Keratinocyte (primary cell): ENCODE measurements around the gene CALML6. TPM values are rescaled to one million over a fixed set of nuclear protein-coding genes. Genes with fewer than 3 reads are reported as not detected.

ENCODE experiments used
- DNase-seq: peaks from one replicate; pipeline ENCODE4 v3.0.0-alpha.2; 2011; ENCODE audit warnings: low read depth, missing footprints, low spot score
- FAIRE-seq: peaks from 2 replicates; lab custom pipeline; 2011; peaks lifted over from hg19 to GRCh38; lab: Jason Lieb, UNC
- H2AFZ ChIP-seq: 2 replicates; pipeline ENCODE4 v1.6.0; 2012; ENCODE audit warnings: low read length, control low read depth, inconsistent platforms; ENCODE audit not compliant: control insufficient read depth
- H3K27ac ChIP-seq: 2 replicates; pipeline ENCODE4 v1.5.1; 2011; ENCODE audit warnings: low read length; ENCODE audit not compliant: control insufficient read depth, insufficient read depth
- H3K27me3 ChIP-seq: 3 replicates; pipeline ENCODE4 v1.6.0; 2011; ENCODE audit warnings: low read length; ENCODE audit not compliant: control insufficient read depth, insufficient read depth; ENCODE audit errors: extremely low read depth
- H3K36me3 ChIP-seq, 2 experiments: 2 replicates in 1 of 2; 3 replicates in 1 of 2; pipeline ENCODE4 v1.5.1; 2011; ENCODE audit warnings: low read length in 2 of 2, mild to moderate bottlenecking in 1 of 2; ENCODE audit not compliant: control insufficient read depth in 2 of 2, insufficient read depth in 2 of 2; ENCODE audit errors: extremely low read depth in 1 of 2
- H3K4me1 ChIP-seq: 3 replicates; pipeline ENCODE4 v1.5.1; 2011; ENCODE audit warnings: low read length; ENCODE audit not compliant: control insufficient read depth, insufficient read depth; ENCODE audit errors: extremely low read depth
- H3K4me2 ChIP-seq: 3 replicates; pipeline ENCODE4 v1.6.0; 2011; ENCODE audit warnings: low read depth, low read length; ENCODE audit not compliant: control insufficient read depth, insufficient read depth; ENCODE audit errors: extremely low read depth
- H3K4me3 ChIP-seq, 3 experiments: fragments of 200-600 bp in 1 of 3; sonication (generic) in 1 of 3; 2 replicates in 2 of 3; 3 replicates in 1 of 3; pipeline ENCODE4 v1.5.1; 2011 to 2016; ENCODE audit warnings: low read length in 3 of 3, mild to moderate bottlenecking in 3 of 3, control low read depth in 2 of 3, inconsistent platforms in 1 of 3, low read depth in 1 of 3, mixed read lengths in 1 of 3, mixed run types in 1 of 3, moderate library complexity in 1 of 3; ENCODE audit not compliant: control insufficient read depth in 2 of 3, insufficient read depth in 2 of 3; ENCODE audit errors: extremely low read depth in 1 of 3
- H3K79me2 ChIP-seq: 2 replicates; pipeline ENCODE4 v1.6.0; 2012; ENCODE audit warnings: low read length; ENCODE audit not compliant: control insufficient read depth, insufficient read depth
- H3K9ac ChIP-seq: 3 replicates; pipeline ENCODE4 v1.6.0; 2011; ENCODE audit warnings: low read length; ENCODE audit not compliant: control insufficient read depth, insufficient read depth; ENCODE audit errors: extremely low read depth
- H3K9me1 ChIP-seq: 3 replicates; pipeline ENCODE4 v1.6.0; 2011; ENCODE audit warnings: low read length; ENCODE audit not compliant: control insufficient read depth, insufficient read depth; ENCODE audit errors: extremely low read depth
- H3K9me3 ChIP-seq: 2 replicates; pipeline ENCODE4 v1.5.1; 2012; ENCODE audit warnings: low read depth, low read length; ENCODE audit not compliant: control insufficient read depth
- H4K20me1 ChIP-seq: 3 replicates; pipeline ENCODE4 v1.6.0; 2011; ENCODE audit warnings: low read length; ENCODE audit not compliant: control insufficient read depth, insufficient read depth; ENCODE audit errors: extremely low read depth
- EZH2 ChIP-seq: IDR thresholded peaks from one replicate; pipeline ENCODE4 v1.6.1; 2012; ENCODE audit warnings: inconsistent platforms, mild to moderate bottlenecking, low read length, moderate library complexity
- dilution Hi-C: fragments of 300-500 bp; cut with MboI; formaldehyde crosslinking; loops from one replicate; pipeline ENCODE4 v1.7.0; 2020; ENCODE audit warnings: low sequenced_read_pairs; ENCODE audit not compliant: extremely low pct_ligation_motif_present
- polyA plus RNA-seq, 5 experiments: library from polyadenylated mRNA; depleted of rRNA in 3 of 5; stranded (reverse) in 3 of 5; stranded (forward) in 1 of 5; unstranded in 1 of 5; fragments of >200 nt; gene quantifications; 1 replicate in 1 of 5; 2 replicates in 3 of 5; 3 replicates in 1 of 5; pipeline versions ENCODE4 v1.2.1 to v1.2.3, GENCODE V29; 2011 to 2012; ENCODE audit warnings: missing spikeins in 2 of 5, low read depth in 1 of 5, low replicate concordance in 1 of 5
- TF ChIP-seq, protein P1 (sequence below), 3 experiments: IDR thresholded peaks in 1 of 3; conservative IDR thresholded peaks in 1 of 3; optimal IDR thresholded peaks in 1 of 3; 2 replicates in 2 of 3; 3 replicates in 1 of 3; pipeline versions ENCODE3 to v1.5.1; 2011; ENCODE audit warnings: low read length in 3 of 3, mild to moderate bottlenecking in 3 of 3, moderate library complexity in 2 of 3, control low read depth in 1 of 3, inconsistent platforms in 1 of 3; ENCODE audit not compliant: insufficient read depth in 2 of 3; ENCODE audit errors: extremely low read depth in 1 of 3

CALML6 gene
- polyA plus RNA-seq, 1 donor (not counting 4 experiments of a cell fraction or from before 2014, with no cell fraction given): 0.08 TPM

DNA sequence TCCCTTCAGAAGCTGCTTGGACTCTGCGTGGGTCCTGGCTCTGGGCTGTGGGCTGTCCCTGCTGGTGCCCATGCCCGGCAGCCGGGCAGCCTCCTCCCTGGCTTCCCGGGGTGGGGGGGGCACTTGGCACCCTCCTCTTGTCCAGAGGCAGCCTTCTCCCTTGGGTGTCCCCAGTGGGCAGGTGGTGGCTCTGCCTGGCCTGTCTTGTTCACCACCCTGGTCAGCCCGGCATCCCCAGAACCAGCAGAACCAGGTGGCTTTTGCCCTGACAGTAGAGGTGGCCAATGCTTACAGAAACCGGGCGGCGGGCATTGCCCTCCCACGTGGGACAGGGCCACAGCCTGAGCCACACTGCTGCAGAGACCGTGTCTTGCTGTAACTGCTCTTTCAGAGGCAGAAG lies 50.5 kb downstream of the CALML6 start:
- H3K36me3 ChIP-seq: no peaks in the 10 kb centered on the region
- H3K27me3 ChIP-seq: peaks cover 13% of the 10 kb centered on the region
- no peaks in the 10 kb centered on the region for H3K79me2 ChIP-seq
- no peak overlapping the region for H3K27ac ChIP-seq
- FAIRE-seq (no peak), DNase-seq (no peak)
- no peaks in the 10 kb centered on the region for H3K9me3 ChIP-seq
- H3K4me2 ChIP-seq: no peak overlapping the region
- H2AFZ ChIP-seq: no peak overlapping the region
- no peak overlapping the region for H3K9ac ChIP-seq
- H4K20me1 ChIP-seq: no peaks in the 10 kb centered on the region
- H3K4me1 ChIP-seq: peaks cover 18% of the 10 kb centered on the region
- no peak for TF ChIP-seq EZH2
- TF ChIP-seq, protein P1, sequence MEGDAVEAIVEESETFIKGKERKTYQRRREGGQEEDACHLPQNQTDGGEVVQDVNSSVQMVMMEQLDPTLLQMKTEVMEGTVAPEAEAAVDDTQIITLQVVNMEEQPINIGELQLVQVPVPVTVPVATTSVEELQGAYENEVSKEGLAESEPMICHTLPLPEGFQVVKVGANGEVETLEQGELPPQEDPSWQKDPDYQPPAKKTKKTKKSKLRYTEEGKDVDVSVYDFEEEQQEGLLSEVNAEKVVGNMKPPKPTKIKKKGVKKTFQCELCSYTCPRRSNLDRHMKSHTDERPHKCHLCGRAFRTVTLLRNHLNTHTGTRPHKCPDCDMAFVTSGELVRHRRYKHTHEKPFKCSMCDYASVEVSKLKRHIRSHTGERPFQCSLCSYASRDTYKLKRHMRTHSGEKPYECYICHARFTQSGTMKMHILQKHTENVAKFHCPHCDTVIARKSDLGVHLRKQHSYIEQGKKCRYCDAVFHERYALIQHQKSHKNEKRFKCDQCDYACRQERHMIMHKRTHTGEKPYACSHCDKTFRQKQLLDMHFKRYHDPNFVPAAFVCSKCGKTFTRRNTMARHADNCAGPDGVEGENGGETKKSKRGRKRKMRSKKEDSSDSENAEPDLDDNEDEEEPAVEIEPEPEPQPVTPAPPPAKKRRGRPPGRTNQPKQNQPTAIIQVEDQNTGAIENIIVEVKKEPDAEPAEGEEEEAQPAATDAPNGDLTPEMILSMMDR (optimal IDR thresholded peaks at IDR 0.05 in 1 of 3, IDR thresholded peaks at IDR 0.05 in 1 of 3, conservative IDR thresholded peaks at IDR 0.05 in 1 of 3; ENCODE audit: extremely low read depth in 1 of 3, insufficient read depth in 2 of 3, low read length in 3 of 3): no peak
- H3K9me1 ChIP-seq: no peaks in the 10 kb centered on the region
- no peak overlapping the region for H3K4me3 ChIP-seq
- dilution Hi-C loops: no loop called here

DNA sequence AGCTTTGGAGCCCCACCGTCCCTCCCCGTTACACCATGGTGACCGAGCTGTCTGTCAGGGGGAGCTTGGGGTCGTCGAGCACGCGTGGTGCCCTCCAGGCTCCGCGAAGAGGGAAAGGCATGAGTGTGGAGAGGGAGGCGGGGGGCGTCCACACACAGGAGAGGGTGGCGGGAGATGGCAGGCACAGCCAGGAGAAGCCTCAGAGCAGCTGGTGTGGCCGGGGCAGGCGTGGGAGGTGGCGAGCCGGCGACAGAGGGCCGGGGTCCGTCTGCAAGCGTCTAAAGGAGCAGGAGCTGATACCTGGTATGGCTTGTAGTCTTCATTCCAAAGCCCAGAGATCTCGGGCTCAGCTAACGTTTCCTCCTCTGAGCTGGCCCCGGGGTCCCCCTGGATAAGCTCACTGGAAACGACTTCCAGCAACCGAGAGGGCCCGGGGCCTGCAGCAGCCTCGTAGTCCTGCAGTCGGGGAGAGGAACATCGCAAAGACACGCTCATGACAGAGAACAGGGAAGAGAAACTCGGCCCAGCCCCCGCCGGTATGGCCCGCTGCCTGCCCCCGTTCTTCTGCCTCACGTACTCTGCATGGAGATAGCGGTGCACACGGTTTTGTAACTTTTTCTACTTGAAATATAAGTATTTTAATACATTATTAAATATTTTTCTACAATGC lies 51.1 kb downstream of the CALML6 start:
- dilution Hi-C loops: no loop called here
- H3K27ac ChIP-seq: no peak overlapping the region
- H3K9ac ChIP-seq: no peak overlapping the region
- TF ChIP-seq, protein P1 (optimal IDR thresholded peaks at IDR 0.05 in 1 of 3, IDR thresholded peaks at IDR 0.05 in 1 of 3, conservative IDR thresholded peaks at IDR 0.05 in 1 of 3; ENCODE audit: extremely low read depth in 1 of 3, insufficient read depth in 2 of 3, low read length in 3 of 3): no peak
- no peak for TF ChIP-seq EZH2
- DNase-seq (no peak), FAIRE-seq (no peak)
- no peak overlapping the region for H2AFZ ChIP-seq
- H4K20me1 ChIP-seq: no peaks in the 10 kb centered on the region
- H3K36me3 ChIP-seq: no peaks in the 10 kb centered on the region
- H3K4me2 ChIP-seq: no peak overlapping the region
- H3K4me1 ChIP-seq: peaks cover 18% of the 10 kb centered on the region
- no peaks in the 10 kb centered on the region for H3K79me2 ChIP-seq
- peaks cover 7% of the 10 kb centered on the region for H3K27me3 ChIP-seq
- no peaks in the 10 kb centered on the region for H3K9me1 ChIP-seq
- no peak overlapping the region for H3K4me3 ChIP-seq
- peaks cover 6% of the 10 kb centered on the region for H3K9me3 ChIP-seq

Other genes starting within 250 kb of the CALML6 start
- 10.3 to 11.5 TPM (median 10.7 TPM) in 3 replicates for gene SLC35E2B, start 222.5 kb upstream of the CALML6 start, polyA plus RNA-seq
- gene CDK11A, start 190.9 kb upstream of the CALML6 start, polyA plus RNA-seq: 3.5 to 5.3 TPM (median 3.9 TPM) in 3 replicates
- 54.0 to 59.9 TPM (median 54.8 TPM) in 3 replicates for gene NADK, start 136.8 kb upstream of the CALML6 start, polyA plus RNA-seq
- gene GNB1, start 24.2 kb upstream of the CALML6 start, polyA plus RNA-seq: 352 to 441 TPM (median 364 TPM) in 3 replicates
- 0.10 to 0.35 TPM (median 0.10 TPM) in 3 replicates for gene TMEM52, start 4.0 kb downstream of the CALML6 start, polyA plus RNA-seq
- gene CFAP74, start 88.5 kb downstream of the CALML6 start, polyA plus RNA-seq: not detected in 3 replicates
- gene GABRD, start 104.1 kb downstream of the CALML6 start, polyA plus RNA-seq: not detected in 3 replicates
- gene PRKCZ, start 135.2 kb downstream of the CALML6 start, polyA plus RNA-seq: 36.3 to 41.3 TPM (median 39.5 TPM) in 3 replicates